Osteocyte (in vitro differentiated cells): Measurements from ENCODE around the gene ZNF511. TPM values are rescaled to one million over a fixed set of nuclear protein-coding genes. Genes with fewer than 3 reads are reported as not detected.
A peak's percentile ranks its signal among the peaks of the same experiment; 100 is the strongest.

Source experiments
- DNase-seq: peaks from one replicate; pipeline ENCODE4 v3.0.0; 2021; ENCODE audit warnings: mixed read lengths; ENCODE audit not compliant: unreplicated experiment; ENCODE audit errors: extremely low spot score
- H3K27ac Mint-ChIP-seq: one replicate; pipeline ENCODE4 v1.8.0; 2021; ENCODE audit warnings: mild to moderate bottlenecking, mixed read lengths; ENCODE audit not compliant: unreplicated experiment
- H3K27me3 Mint-ChIP-seq: one replicate; pipeline ENCODE4 v1.8.0; 2021; ENCODE audit warnings: mixed read lengths; ENCODE audit not compliant: unreplicated experiment
- H3K36me3 Mint-ChIP-seq: one replicate; pipeline ENCODE4 v1.8.0; 2021; ENCODE audit warnings: mixed read lengths; ENCODE audit not compliant: unreplicated experiment
- H3K4me1 Mint-ChIP-seq: one replicate; pipeline ENCODE4 v1.8.0; 2021; ENCODE audit warnings: mixed read lengths; ENCODE audit not compliant: unreplicated experiment
- H3K4me3 Mint-ChIP-seq: one replicate; pipeline ENCODE4 v1.8.0; 2021; ENCODE audit warnings: mild to moderate bottlenecking, moderate library complexity, mixed read lengths; ENCODE audit not compliant: unreplicated experiment
- H3K9me3 Mint-ChIP-seq: one replicate; pipeline ENCODE4 v1.8.0; 2021; ENCODE audit warnings: mixed read lengths; ENCODE audit not compliant: unreplicated experiment
- long read RNA-seq: library from polyadenylated mRNA; unstranded; transcript quantifications from one replicate; pipeline ENCODE4 v2.0.0, GENCODE V29; 2021
- total RNA-seq: library from RNA; stranded (reverse); gene quantifications from 2 replicates; pipeline ENCODE4 v1.2.1, GENCODE V29; 2021
- TF ChIP-seq, protein P1 (sequence below): fragments of 200-600 bp; sonication (generic); IDR thresholded peaks from 2 replicates; pipeline ENCODE4 v1.5.0; 2021; ENCODE audit warnings: antibody characterized with exemption, mild to moderate bottlenecking, moderate library complexity

ZNF511 gene
- total RNA-seq = 35.1 and 39.1 TPM in 2 replicates
- long read RNA-seq, partial matches to known transcripts = 0 of 2 reads
- long read RNA-seq, other reads (novel, unspliced or antisense) = 0 of 2 reads

DNA sequence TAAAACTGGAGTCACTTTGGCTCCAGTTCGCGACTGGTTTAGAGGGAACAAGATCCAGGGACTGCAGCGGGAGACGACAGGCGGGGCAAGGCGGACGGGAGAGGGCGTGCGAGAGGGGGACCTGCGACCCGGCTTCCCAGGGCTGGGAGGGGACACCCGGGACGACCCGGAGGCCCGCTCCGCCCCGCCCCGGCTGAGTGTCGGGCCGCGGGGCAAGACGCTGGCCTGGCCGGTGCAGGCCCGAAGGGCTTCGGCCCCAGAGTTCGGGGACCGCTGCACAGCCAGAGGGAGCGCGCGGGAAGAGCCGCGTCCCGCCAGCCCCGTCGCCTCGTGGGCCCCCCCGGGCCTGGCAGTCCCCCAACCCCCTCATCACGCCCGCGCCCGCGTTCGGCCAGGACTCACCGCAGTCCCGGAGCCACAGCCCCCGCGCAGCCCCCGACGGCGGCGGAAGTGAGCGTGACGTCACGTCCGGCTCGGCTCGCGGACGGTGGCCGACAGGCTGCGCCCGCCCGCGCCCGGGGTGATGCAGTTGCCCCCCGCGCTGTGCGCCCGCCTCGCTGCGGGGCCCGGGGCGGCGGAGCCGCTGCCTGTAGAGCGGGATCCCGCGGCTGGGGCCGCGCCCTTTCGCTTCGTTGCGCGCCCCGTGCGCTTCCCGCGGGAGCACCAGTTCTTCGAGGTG is at the start of gene ZNF511, which contains the start of gene TUBGCP2:
ZNF511 (plus strand) TSS at position 494 of the 679 bp plus-strand sequence; CDS start at position 524, 30 bp downstream.
TUBGCP2 (minus strand) TSS at position 452 of the 679 bp plus-strand sequence. CDS start 5,931 bp downstream, outside the sequence.
- Mint-ChIP-seq H3K4me1 (peaks cover 17% of the 10 kb centered on the region), H3K27me3 (no peaks in the 10 kb centered on the region), H3K27ac (peak within 1 kb of the TSS; percentile 97), H3K36me3 (peaks cover 13% of the 10 kb centered on the region), H3K9me3 (no peaks in the 10 kb centered on the region), H3K4me3 (peak within 1 kb of the TSS; percentile 90)
- DNase-seq = peak; percentile 95
- TF ChIP-seq, protein P1, sequence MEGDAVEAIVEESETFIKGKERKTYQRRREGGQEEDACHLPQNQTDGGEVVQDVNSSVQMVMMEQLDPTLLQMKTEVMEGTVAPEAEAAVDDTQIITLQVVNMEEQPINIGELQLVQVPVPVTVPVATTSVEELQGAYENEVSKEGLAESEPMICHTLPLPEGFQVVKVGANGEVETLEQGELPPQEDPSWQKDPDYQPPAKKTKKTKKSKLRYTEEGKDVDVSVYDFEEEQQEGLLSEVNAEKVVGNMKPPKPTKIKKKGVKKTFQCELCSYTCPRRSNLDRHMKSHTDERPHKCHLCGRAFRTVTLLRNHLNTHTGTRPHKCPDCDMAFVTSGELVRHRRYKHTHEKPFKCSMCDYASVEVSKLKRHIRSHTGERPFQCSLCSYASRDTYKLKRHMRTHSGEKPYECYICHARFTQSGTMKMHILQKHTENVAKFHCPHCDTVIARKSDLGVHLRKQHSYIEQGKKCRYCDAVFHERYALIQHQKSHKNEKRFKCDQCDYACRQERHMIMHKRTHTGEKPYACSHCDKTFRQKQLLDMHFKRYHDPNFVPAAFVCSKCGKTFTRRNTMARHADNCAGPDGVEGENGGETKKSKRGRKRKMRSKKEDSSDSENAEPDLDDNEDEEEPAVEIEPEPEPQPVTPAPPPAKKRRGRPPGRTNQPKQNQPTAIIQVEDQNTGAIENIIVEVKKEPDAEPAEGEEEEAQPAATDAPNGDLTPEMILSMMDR = no peak

DNA sequence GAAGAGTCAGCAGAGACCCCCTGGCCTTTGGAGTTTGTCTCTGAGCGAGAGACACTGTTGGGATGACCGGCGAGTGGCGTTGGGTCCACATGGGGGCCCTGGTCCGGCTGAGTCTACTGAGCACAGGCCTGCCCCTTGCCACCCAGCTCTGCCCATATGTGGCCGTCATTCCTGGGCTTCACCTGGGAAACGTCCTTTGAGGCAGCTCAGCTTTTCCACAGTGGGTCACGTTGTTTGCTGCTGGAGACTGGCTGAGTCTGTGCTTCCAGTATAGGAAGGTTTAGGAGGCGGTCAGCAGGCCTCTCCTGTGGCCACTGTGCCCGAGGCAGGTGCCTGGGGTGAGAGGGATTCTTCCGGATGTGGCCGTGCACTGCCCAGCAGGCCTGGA is 49.1 kb upstream of the ZNF511 start:
- DNase-seq = no peak
- Mint-ChIP-seq H3K27me3 (no peaks in the 10 kb centered on the region), H3K4me1 (peaks cover 33% of the 10 kb centered on the region), H3K4me3 (peak overlapping the region; percentile 40), H3K36me3 (no peaks in the 10 kb centered on the region), H3K9me3 (no peaks in the 10 kb centered on the region), H3K27ac (peak overlapping the region; percentile 85)
- TF ChIP-seq, protein P1 = no peak

GRCh38 chr10:133260895-133261725 is 47.6 kb upstream of the ZNF511 start:
- Mint-ChIP-seq H3K27me3 (no peaks in the 10 kb centered on the region), H3K4me1 (peaks cover 33% of the 10 kb centered on the region), H3K27ac (peak overlapping the region; percentile 50), H3K4me3 (peak overlapping the region; percentile 60), H3K36me3 (no peaks in the 10 kb centered on the region), H3K9me3 (no peaks in the 10 kb centered on the region)
- TF ChIP-seq, protein P1 = no peak
- no peak for DNase-seq

DNA sequence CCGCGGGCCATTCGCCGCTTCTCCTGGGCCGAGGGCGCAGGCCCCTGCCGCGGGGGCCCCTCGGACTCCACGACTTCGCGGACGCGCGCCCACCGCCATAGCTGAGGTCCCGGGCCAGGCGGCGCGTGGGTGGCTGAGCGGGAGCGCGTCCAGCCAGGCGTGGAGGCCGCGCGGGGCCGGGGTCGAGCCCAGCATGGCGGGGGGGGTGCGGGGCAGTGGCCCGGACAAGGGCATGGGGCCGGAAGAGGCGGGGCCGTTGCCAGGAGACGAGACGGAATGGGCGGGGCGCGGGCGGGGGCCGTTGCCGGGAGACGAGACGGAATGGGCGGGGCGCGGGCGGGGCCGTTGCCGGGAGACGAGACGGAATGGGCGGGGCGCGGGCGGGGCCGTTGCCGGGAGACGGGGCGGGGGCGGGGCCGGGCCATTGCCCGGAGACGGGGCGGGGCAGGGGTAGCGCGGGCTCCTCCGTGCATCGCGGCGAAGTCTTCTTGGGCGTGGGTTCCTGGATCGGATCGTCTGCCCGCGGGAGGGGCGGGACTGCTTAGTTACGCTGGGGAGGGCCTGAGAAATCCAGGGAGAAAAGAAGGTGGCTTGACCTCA is 46.9 kb upstream of the ZNF511 start:
- H3K9me3 Mint-ChIP-seq = no peaks in the 10 kb centered on the region
- TF ChIP-seq, protein P1 = no peak

More for the DNA sequence above, 46.9 kb upstream of the ZNF511 start:
- no peaks in the 10 kb centered on the region for H3K36me3 Mint-ChIP-seq
- peaks cover 32% of the 10 kb centered on the region for H3K4me1 Mint-ChIP-seq
- no peak overlapping the region for H3K27ac Mint-ChIP-seq
- DNase-seq = no peak
- H3K27me3 Mint-ChIP-seq = no peaks in the 10 kb centered on the region
- H3K4me3 Mint-ChIP-seq = peak overlapping the region; percentile 71
